Measurements from ENCODE around the gene CEACAM16. TPM values are rescaled to one million over a fixed set of nuclear protein-coding genes. Genes with fewer than 3 reads are reported as not detected.

Gene CEACAM16
- total and polyA plus RNA-seq, 9 of the 15 experiments (the other 6 are each of a cell fraction or from before 2014, with no cell fraction given): not detected

GRCh38 chr19:44752816-44753625, 54.1 kb downstream of the CEACAM16 start (continued):
- TF ChIP-seq CBX3 (IDR thresholded peaks at IDR 0.05; ENCODE audit: borderline replicate concordance in 1 of 2, low read length in 2 of 2) (peak in 1 of 2 experiments; percentile 29; a peak in 1 of 3 replicates), MXI1 (IDR thresholded peaks at IDR 0.05; ENCODE audit: low read depth, low read length) (0 out of 2 replicates have a peak, but pooled peaks have one; percentile 21), SPI1 (IDR thresholded peaks at IDR 0.05; ENCODE audit: borderline replicate concordance, low read depth, low read length) (peak; percentile 59), KLF1 (tag; IDR thresholded peaks at IDR 0.05) (no peak), HMG20B (CRISPR knock-in tag; IDR thresholded peaks at IDR 0.05) (no peak), ETV6 (IDR thresholded peaks at IDR 0.05; ENCODE audit: borderline replicate concordance in 1 of 2, low read depth in 2 of 2, low read length in 1 of 2) (peak; percentile 78 to 95), ETV6 (CRISPR knock-in tag; IDR thresholded peaks at IDR 0.05; ENCODE audit: borderline replicate concordance) (no peak), HMG20A (CRISPR knock-in tag; conservative IDR thresholded peaks at IDR 0.05) (no peak), BRD9 (IDR thresholded peaks at IDR 0.05; ENCODE audit: low read depth, partially characterized antibody) (peak; percentile 76), TARDBP (IDR thresholded peaks at IDR 0.05) (no peak), TEAD4 (IDR thresholded peaks at IDR 0.05; ENCODE audit: low read length) (peak; percentile 82), TEAD4 (CRISPR knock-in tag; IDR thresholded peaks at IDR 0.05; ENCODE audit: borderline replicate concordance) (no peak), ZNF134 (CRISPR knock-in tag; conservative IDR thresholded peaks at IDR 0.05) (0 out of 2 replicates have a peak, but pooled peaks have one; percentile 6), CBFA2T2 (conservative IDR thresholded peaks at IDR 0.05) (peak; percentile 91), GATAD2B (IDR thresholded peaks at IDR 0.05; ENCODE audit: borderline replicate concordance) (peak; percentile 88), SLC30A9 (CRISPR knock-in tag; IDR thresholded peaks at IDR 0.05) (no peak), XRCC5 (IDR thresholded peaks at IDR 0.05; ENCODE audit: low read depth, low read length) (peak; percentile 67; the same call in 1 of the 2 replicates), SMARCB1 (IDR thresholded peaks at IDR 0.05; ENCODE audit: insufficient read length, low read depth) (no peak), PRPF4 (IDR thresholded peaks at IDR 0.05; ENCODE audit: insufficient read depth, low read depth, low read length, poor library complexity, severe bottlenecking) (no peak), RAD21 (CRISPR knock-in tag; conservative IDR thresholded peaks at IDR 0.05 in 1 of 2, IDR thresholded peaks at IDR 0.05 in 1 of 2) (peak in 1 of 2 experiments; percentile 11; a peak in 1 of 4 replicates), ATF3 (IDR thresholded peaks at IDR 0.05) (peak; percentile 73), ATF3 (CRISPR knock-in tag; conservative IDR thresholded peaks at IDR 0.05) (no peak), HSF4 (CRISPR knock-in tag; IDR thresholded peaks at IDR 0.05; ENCODE audit: borderline replicate concordance) (no peak), ARID2 (IDR thresholded peaks at IDR 0.05) (no peak), MCM2 (IDR thresholded peaks at IDR 0.05; ENCODE audit: low read depth) (no peak), ZNF764 (CRISPR knock-in tag; IDR thresholded peaks at IDR 0.05; ENCODE audit: low read depth) (no peak)
- TF ChIP-seq, protein P1, sequence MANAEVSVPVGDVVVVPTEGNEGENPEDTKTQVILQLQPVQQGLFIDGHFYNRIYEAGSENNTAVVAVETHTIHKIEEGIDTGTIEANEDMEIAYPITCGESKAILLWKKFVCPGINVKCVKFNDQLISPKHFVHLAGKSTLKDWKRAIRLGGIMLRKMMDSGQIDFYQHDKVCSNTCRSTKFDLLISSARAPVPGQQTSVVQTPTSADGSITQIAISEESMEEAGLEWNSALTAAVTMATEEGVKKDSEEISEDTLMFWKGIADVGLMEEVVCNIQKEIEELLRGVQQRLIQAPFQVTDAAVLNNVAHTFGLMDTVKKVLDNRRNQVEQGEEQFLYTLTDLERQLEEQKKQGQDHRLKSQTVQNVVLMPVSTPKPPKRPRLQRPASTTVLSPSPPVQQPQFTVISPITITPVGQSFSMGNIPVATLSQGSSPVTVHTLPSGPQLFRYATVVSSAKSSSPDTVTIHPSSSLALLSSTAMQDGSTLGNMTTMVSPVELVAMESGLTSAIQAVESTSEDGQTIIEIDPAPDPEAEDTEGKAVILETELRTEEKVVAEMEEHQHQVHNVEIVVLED (CRISPR knock-in tag; IDR thresholded peaks at IDR 0.05): peak; percentile 46
